Endodermal cell (in vitro differentiated cells): Measurements from ENCODE around the gene LCORL. TPM values are rescaled to one million over a fixed set of nuclear protein-coding genes. Genes with fewer than 3 reads are reported as not detected.

Experiments used
- DNase-seq: peaks from one replicate; pipeline ENCODE4 v3.0.0-alpha.2; 2017
- H3K27ac ChIP-seq: 2 replicates; pipeline ENCODE4 v1.5.1; 2013; ENCODE audit warnings: mild to moderate bottlenecking, low read depth, low read length, moderate library complexity
- H3K27me3 ChIP-seq: 2 replicates; pipeline ENCODE4 v1.6.1; 2013; ENCODE audit warnings: mild to moderate bottlenecking, low read length, moderate library complexity; ENCODE audit not compliant: insufficient read depth, control insufficient read depth, poor library complexity, severe bottlenecking
- H3K36me3 ChIP-seq: 2 replicates; pipeline ENCODE4 v1.7.0; 2013; ENCODE audit warnings: mild to moderate bottlenecking, low read length, moderate library complexity; ENCODE audit not compliant: control insufficient read depth, insufficient read depth
- H3K4me1 ChIP-seq: one replicate; pipeline ENCODE4 v1.7.0; 2013; ENCODE audit warnings: low read length; ENCODE audit not compliant: control insufficient read depth, insufficient read depth
- H3K4me3 ChIP-seq: 2 replicates; pipeline ENCODE4 v1.5.1; 2013; ENCODE audit warnings: mild to moderate bottlenecking, low read length, moderate library complexity
- H3K9ac ChIP-seq: 2 replicates; pipeline ENCODE4 v1.6.1; 2013; ENCODE audit warnings: mild to moderate bottlenecking, low read length, moderate library complexity; ENCODE audit not compliant: poor library complexity, severe bottlenecking; ENCODE audit errors: extremely low read depth
- H3K9me3 ChIP-seq: 2 replicates; pipeline ENCODE4 v1.6.1; 2013; ENCODE audit warnings: mild to moderate bottlenecking, low read length, moderate library complexity; ENCODE audit not compliant: control insufficient read depth
- H3K27ac Mint-ChIP-seq: 2 replicates; pipeline ENCODE4 v1.8.0; 2020; ENCODE audit warnings: mixed read lengths
- H3K27me3 Mint-ChIP-seq: 2 replicates; pipeline ENCODE4 v1.8.0; 2021; ENCODE audit warnings: mild to moderate bottlenecking, mixed read lengths; ENCODE audit not compliant: insufficient read depth
- H3K36me3 Mint-ChIP-seq: 2 replicates; pipeline ENCODE4 v1.8.0; 2020; ENCODE audit warnings: low read depth, mixed read lengths
- H3K4me1 Mint-ChIP-seq: 2 replicates; pipeline ENCODE4 v1.8.0; 2020; ENCODE audit warnings: mixed read lengths
- H3K4me3 Mint-ChIP-seq: 2 replicates; pipeline ENCODE4 v1.8.0; 2020; ENCODE audit warnings: mild to moderate bottlenecking, moderate library complexity, mixed read lengths
- H3K9me3 Mint-ChIP-seq: 2 replicates; pipeline ENCODE4 v1.8.0; 2020; ENCODE audit warnings: mild to moderate bottlenecking, mixed read lengths
- WGBS, 2 experiments: methylation state at CpG; one replicate each; pipeline versions ENCODE4 v1.1.5 to v1.1.7; 2013; ENCODE audit warnings: missing lambda C conversion rate in 2 of 2, mixed read lengths in 1 of 2; ENCODE audit not compliant: insufficient coverage in 1 of 2, insufficient read length in 1 of 2; 5-methylcytosine and 5-hydroxymethylcytosine counted together
- total RNA-seq, 2 donors: library from RNA; stranded (reverse); fragmentation: NEBNext Ultra II Directional in 1 of 2; extraction: Animal tissue kit (Norgen Biotek cat#: 25700) in 1 of 2; gene quantifications; 2 replicates in 1 of 2; 3 replicates in 1 of 2; pipeline ENCODE4 v1.2.1, GENCODE V29; 2021
- TF ChIP-seq, protein P1 (sequence below): fragments of 200-600 bp; sonication (generic); conservative IDR thresholded peaks from 2 replicates; pipeline ENCODE4 v1.5.0; 2021; ENCODE audit warnings: antibody characterized with exemption, mild to moderate bottlenecking

LCORL gene
- total RNA-seq, 2 donors from 2014 or later, result 20.4 to 34.5 TPM

- Histone ChIP-seq H3K27ac (no peak overlapping the region), H3K9ac (no peak overlapping the region), H3K9me3 (no peaks in the 10 kb centered on the region), H3K27me3 (no peaks in the 10 kb centered on the region), H3K4me1 (no peaks in the 10 kb centered on the region), H3K36me3 (no peaks in the 10 kb centered on the region), H3K4me3 (no peak overlapping the region)
- H3K4me1 Mint-ChIP-seq, result peaks cover 5% of the 10 kb centered on the region
- DNase-seq, result no peak
- H3K27me3 Mint-ChIP-seq, result no peaks in the 10 kb centered on the region
- TF ChIP-seq, protein P1, sequence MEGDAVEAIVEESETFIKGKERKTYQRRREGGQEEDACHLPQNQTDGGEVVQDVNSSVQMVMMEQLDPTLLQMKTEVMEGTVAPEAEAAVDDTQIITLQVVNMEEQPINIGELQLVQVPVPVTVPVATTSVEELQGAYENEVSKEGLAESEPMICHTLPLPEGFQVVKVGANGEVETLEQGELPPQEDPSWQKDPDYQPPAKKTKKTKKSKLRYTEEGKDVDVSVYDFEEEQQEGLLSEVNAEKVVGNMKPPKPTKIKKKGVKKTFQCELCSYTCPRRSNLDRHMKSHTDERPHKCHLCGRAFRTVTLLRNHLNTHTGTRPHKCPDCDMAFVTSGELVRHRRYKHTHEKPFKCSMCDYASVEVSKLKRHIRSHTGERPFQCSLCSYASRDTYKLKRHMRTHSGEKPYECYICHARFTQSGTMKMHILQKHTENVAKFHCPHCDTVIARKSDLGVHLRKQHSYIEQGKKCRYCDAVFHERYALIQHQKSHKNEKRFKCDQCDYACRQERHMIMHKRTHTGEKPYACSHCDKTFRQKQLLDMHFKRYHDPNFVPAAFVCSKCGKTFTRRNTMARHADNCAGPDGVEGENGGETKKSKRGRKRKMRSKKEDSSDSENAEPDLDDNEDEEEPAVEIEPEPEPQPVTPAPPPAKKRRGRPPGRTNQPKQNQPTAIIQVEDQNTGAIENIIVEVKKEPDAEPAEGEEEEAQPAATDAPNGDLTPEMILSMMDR, result no peak
- H3K27ac Mint-ChIP-seq, result no peak overlapping the region
- H3K9me3 Mint-ChIP-seq, result peaks cover 2% of the 10 kb centered on the region
- no peak overlapping the region for H3K4me3 Mint-ChIP-seq
- WGBS, 2 experiments, result 91% methylated on average over 2 of the region's 2 CpGs
- no peaks in the 10 kb centered on the region for H3K36me3 Mint-ChIP-seq
Measured at GRCh38 chr4:17869327-17869726, 152.2 kb downstream of the LCORL start.

DNA sequence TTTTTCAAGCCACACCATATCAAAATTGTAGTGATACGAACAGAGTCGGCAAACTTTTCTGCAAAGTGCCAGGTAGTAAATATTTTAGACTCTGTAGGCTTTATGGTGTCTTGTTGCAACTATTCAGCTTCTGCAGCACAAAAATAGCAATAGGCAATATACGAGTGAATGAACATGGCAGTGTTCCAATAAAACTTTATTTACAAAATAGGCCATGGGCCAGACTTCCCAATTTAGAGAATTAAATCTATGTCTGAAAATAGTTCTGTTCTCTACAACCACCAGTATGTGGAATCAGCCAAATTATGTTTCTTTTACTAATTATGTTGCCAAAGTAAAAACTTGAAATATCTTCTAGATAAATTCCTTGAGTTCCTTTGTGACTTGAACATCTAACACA, 154.3 kb downstream of the LCORL start:
- no peak overlapping the region for H3K4me3 ChIP-seq
- no peaks in the 10 kb centered on the region for H3K4me1 ChIP-seq
- H3K9ac ChIP-seq, result no peak overlapping the region
- 95 to 100% methylated on average over 1 to 3 of the region's 3 CpGs for WGBS, 2 experiments
- H3K4me1 Mint-ChIP-seq, result peaks cover 5% of the 10 kb centered on the region
- no peak overlapping the region for H3K27ac ChIP-seq
- peaks cover 13% of the 10 kb centered on the region for H3K36me3 Mint-ChIP-seq
- no peak for DNase-seq
- peaks cover 18% of the 10 kb centered on the region for H3K9me3 ChIP-seq
- no peak overlapping the region for H3K4me3 Mint-ChIP-seq
- no peaks in the 10 kb centered on the region for H3K27me3 ChIP-seq
- H3K27me3 Mint-ChIP-seq, result no peaks in the 10 kb centered on the region
- no peaks in the 10 kb centered on the region for H3K36me3 ChIP-seq
- peaks cover 23% of the 10 kb centered on the region for H3K9me3 Mint-ChIP-seq
- TF ChIP-seq, protein P1, result no peak
- no peak overlapping the region for H3K27ac Mint-ChIP-seq

DNA sequence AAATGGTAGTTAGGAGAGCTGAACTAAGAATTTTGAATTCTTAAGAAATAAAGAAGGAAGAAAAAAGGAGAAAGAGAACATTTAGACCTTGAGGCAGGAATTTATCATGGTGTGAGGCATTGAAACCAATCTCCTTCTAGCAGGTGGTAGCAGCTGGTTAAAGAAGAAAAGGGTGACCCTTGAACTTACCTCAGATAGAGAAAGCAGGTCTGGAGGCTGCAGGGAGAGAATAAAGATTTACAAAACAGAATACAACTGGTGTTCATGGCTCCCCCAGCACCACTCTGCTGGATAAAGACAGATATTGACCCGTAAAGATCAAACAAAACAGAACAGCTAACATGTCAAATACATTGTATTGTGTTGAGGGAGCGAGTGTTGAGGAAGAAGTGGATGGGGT, 154.7 kb downstream of the LCORL start:
- TF ChIP-seq, protein P1, result no peak
- no peak overlapping the region for H3K4me3 ChIP-seq
- H3K9me3 ChIP-seq, result peaks cover 23% of the 10 kb centered on the region
- H3K4me3 Mint-ChIP-seq, result no peak overlapping the region
- H3K36me3 ChIP-seq, result no peaks in the 10 kb centered on the region
- peaks cover 27% of the 10 kb centered on the region for H3K9me3 Mint-ChIP-seq
- 87% methylated on average over 1 of the region's 2 CpGs; no CpG with 5 or more reads in 1 of the 2 experiments for WGBS, 2 experiments
- H3K27ac Mint-ChIP-seq, result no peak overlapping the region
- peaks cover 5% of the 10 kb centered on the region for H3K4me1 Mint-ChIP-seq
- no peak overlapping the region for H3K27ac ChIP-seq
- H3K36me3 Mint-ChIP-seq, result peaks cover 18% of the 10 kb centered on the region
- H3K27me3 Mint-ChIP-seq, result no peaks in the 10 kb centered on the region
- DNase-seq, result no peak
- H3K4me1 ChIP-seq, result no peaks in the 10 kb centered on the region
- H3K9ac ChIP-seq, result no peak overlapping the region
- H3K27me3 ChIP-seq, result no peaks in the 10 kb centered on the region
